Body of pancreas (tissue), 2 donors: ENCODE measurements around the gene SAPCD1. TPM values are rescaled to one million over a fixed set of nuclear protein-coding genes. Genes with fewer than 3 reads are reported as not detected.

Experiments used
- small RNA-seq: library from RNA; depleted of rRNA; stranded (forward); fragments of <200 nt; gene quantifications from one replicate; pipeline ENCODE3, GENCODE V24; 2016
- total RNA-seq, 2 donors: library from RNA; depleted of rRNA; stranded (reverse); fragments of >200 nt; gene quantifications; one replicate each; pipeline ENCODE4 v1.1.0, GENCODE V29; 2016

The SAPCD1 gene
- total RNA-seq, 2 donors from 2014 or later: 2.0 to 2.6 TPM

Small RNA genes lying within 50 kb of the gene (small RNA-seq; reads per million reads assigned to genes)
- gene LY6G6D (not detected), gene MSH5-SAPCD1 (not detected), gene RF00019 (not detected), gene RNU6-850P (not detected), gene SAPCD1 (not detected)

Other genes with a start within 250 kb of the SAPCD1 start
- not detected for gene MCCD1, start 233.7 kb upstream of the SAPCD1 start, total RNA-seq
- 100 to 1,000 TPM; 132 to 260 TPM for gene DDX39B, start 220.7 kb upstream of the SAPCD1 start, total RNA-seq
- gene ATP6V1G2, start 216.0 kb upstream of the SAPCD1 start, total RNA-seq: 1 to 10 TPM in 1 of 2 donors, not detected in 1; 1.0 TPM
- 10 to 100 TPM in 1 of 2 donors, 1 to 10 TPM in 1; 5.6 to 27.0 TPM for gene NFKBIL1, start 215.0 kb upstream of the SAPCD1 start, total RNA-seq
- not detected for gene LTA, start 190.4 kb upstream of the SAPCD1 start, total RNA-seq
- gene TNF, start 187.1 kb upstream of the SAPCD1 start, total RNA-seq: 1 to 10 TPM in 1 of 2 donors, under 1 TPM in 1; 0.66 to 1.3 TPM
- under 1 TPM in 1 of 2 donors, not detected in 1; 0.78 TPM for gene LTB, start 180.2 kb upstream of the SAPCD1 start, total RNA-seq
- gene LST1, start 176.4 kb upstream of the SAPCD1 start, total RNA-seq: 1 to 10 TPM; 2.9 to 6.9 TPM
- not detected for gene NCR3, start 169.7 kb upstream of the SAPCD1 start, total RNA-seq
- 1 to 10 TPM; 2.3 to 7.3 TPM for gene AIF1, start 147.4 kb upstream of the SAPCD1 start, total RNA-seq
- 10 to 100 TPM; 48.8 to 57.4 TPM for gene PRRC2A, start 141.9 kb upstream of the SAPCD1 start, total RNA-seq
- 100 to 1,000 TPM; 101 to 128 TPM for gene BAG6, start 110.0 kb upstream of the SAPCD1 start, total RNA-seq
- gene APOM, start 106.8 kb upstream of the SAPCD1 start, total RNA-seq: 1 to 10 TPM in 1 of 2 donors, not detected in 1; 1.6 TPM
- gene C6orf47, start 101.9 kb upstream of the SAPCD1 start, total RNA-seq: 10 to 100 TPM; 15.8 to 22.1 TPM
- 10 to 100 TPM in 1 of 2 donors, 1 to 10 TPM in 1; 8.9 to 10.9 TPM for gene GPANK1, start 97.7 kb upstream of the SAPCD1 start, total RNA-seq
- 100 to 1,000 TPM in 1 of 2 donors, 10 to 100 TPM in 1; 98.2 to 100 TPM for gene CSNK2B, start 96.6 kb upstream of the SAPCD1 start, total RNA-seq
- gene LY6G5B, start 92.7 kb upstream of the SAPCD1 start, total RNA-seq: 1 to 10 TPM; 6.9 to 8.3 TPM
- 1 to 10 TPM in 1 of 2 donors, not detected in 1; 4.4 TPM for gene LY6G5C, start 81.6 kb upstream of the SAPCD1 start, total RNA-seq
- 10 to 100 TPM; 24.7 to 38.1 TPM for gene ABHD16A, start 59.3 kb upstream of the SAPCD1 start, total RNA-seq
- not detected for gene LY6G6F, start 55.8 kb upstream of the SAPCD1 start, total RNA-seq
- not detected for gene LY6G6D, start 47.3 kb upstream of the SAPCD1 start, total RNA-seq
- gene LY6G6C, start 40.9 kb upstream of the SAPCD1 start, total RNA-seq: not detected
- not detected for gene MPIG6B, start 39.3 kb upstream of the SAPCD1 start, total RNA-seq
- 10 to 100 TPM; 23.6 to 40.5 TPM for gene DDAH2, start 33.4 kb upstream of the SAPCD1 start, total RNA-seq
- gene CLIC1, start 26.1 kb upstream of the SAPCD1 start, total RNA-seq: 10 to 100 TPM; 68.9 to 92.9 TPM
- gene MSH5, start 22.7 kb upstream of the SAPCD1 start, total RNA-seq: 10 to 100 TPM in 1 of 2 donors, 1 to 10 TPM in 1; 6.7 to 12.9 TPM
- gene VWA7, start 14.7 kb downstream of the SAPCD1 start, total RNA-seq: 1 to 10 TPM; 4.2 to 6.3 TPM
- 10 to 100 TPM; 39.2 to 67.6 TPM for gene VARS1, start 33.1 kb downstream of the SAPCD1 start, total RNA-seq
- gene LSM2, start 44.3 kb downstream of the SAPCD1 start, total RNA-seq: 10 to 100 TPM; 21.0 to 22.4 TPM
- gene HSPA1L, start 52.6 kb downstream of the SAPCD1 start, total RNA-seq: 1 to 10 TPM in 1 of 2 donors, under 1 TPM in 1; 0.33 to 1.0 TPM
- 10 to 100 TPM; 70.9 to 92.1 TPM for gene HSPA1A, start 52.9 kb downstream of the SAPCD1 start, total RNA-seq
- gene HSPA1B, start 65.1 kb downstream of the SAPCD1 start, total RNA-seq: 100 to 1,000 TPM in 1 of 2 donors, 10 to 100 TPM in 1; 87.0 to 131 TPM
- 10 to 100 TPM; 29.3 to 30.6 TPM for gene NEU1, start 100.2 kb downstream of the SAPCD1 start, total RNA-seq
- gene SLC44A4, start 116.3 kb downstream of the SAPCD1 start, total RNA-seq: 10 to 100 TPM in 1 of 2 donors, 1 to 10 TPM in 1; 7.3 to 19.2 TPM
- 10 to 100 TPM; 35.8 to 87.7 TPM for gene EHMT2, start 135.0 kb downstream of the SAPCD1 start, total RNA-seq
- gene ZBTB12, start 139.4 kb downstream of the SAPCD1 start, total RNA-seq: 1 to 10 TPM in 1 of 2 donors, not detected in 1; 2.1 TPM
- gene C2, start 165.1 kb downstream of the SAPCD1 start, total RNA-seq: 1 to 10 TPM; 1.3 TPM
- 10 to 100 TPM; 21.0 to 33.9 TPM for gene CFB, start 183.4 kb downstream of the SAPCD1 start, total RNA-seq
- 10 to 100 TPM; 38.9 to 39.9 TPM for gene NELFE, start 196.3 kb downstream of the SAPCD1 start, total RNA-seq
- 10 to 100 TPM; 30.9 to 52.1 TPM for gene SKIC2, start 196.5 kb downstream of the SAPCD1 start, total RNA-seq
- 10 to 100 TPM; 16.9 to 26.0 TPM for gene DXO, start 209.5 kb downstream of the SAPCD1 start, total RNA-seq
- 10 to 100 TPM; 60.3 to 65.9 TPM for gene C4A, start 219.4 kb downstream of the SAPCD1 start, total RNA-seq